Measurements from ENCODE around the gene RAPGEF6.
"Not testable (repeated sequence)": the region's sequence is repeated elsewhere in the genome, so short reads cannot be mapped to it uniquely, and the experiment has no call there.

RAPGEF6 gene

DNA sequence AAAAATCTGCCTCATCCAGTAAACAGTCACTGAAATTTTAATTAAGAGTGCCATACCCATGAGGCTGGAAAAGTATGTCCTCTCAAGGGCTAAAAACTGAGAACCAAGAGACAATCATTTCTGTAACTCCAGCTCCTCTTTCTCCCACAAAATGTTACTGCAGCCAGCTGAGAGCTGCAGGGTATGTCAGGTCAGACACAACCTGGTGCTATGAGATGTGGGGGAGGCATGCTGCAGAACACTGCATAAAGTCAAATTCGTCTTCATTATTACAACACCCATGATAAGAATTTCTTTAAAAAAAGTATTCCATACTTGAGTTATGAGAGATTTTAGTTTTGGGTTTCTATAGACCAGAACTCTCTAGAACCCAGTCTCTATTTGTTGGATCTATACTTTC, 209.0 kb downstream of the RAPGEF6 start:
- DNase-seq (ENCODE audit: low spot score) = no peak

DNA sequence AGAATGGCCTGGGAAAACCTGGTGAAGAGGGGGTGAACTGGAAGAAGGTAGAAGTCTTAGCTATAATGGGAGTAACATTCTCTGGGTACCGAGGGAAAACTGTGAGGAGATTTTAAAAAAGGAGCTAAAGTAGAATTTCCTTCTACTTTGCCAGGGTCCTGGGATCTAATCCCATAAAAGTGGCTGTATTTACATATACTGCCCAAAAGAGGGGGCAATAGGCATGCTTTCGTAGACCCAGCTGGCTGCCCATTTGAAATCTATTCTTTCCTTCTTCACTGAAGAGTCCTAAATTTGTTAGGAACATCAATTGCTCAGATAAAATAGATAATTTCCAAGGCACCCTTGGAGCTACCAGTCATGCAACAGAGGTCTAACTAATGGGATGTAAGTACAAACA, 212.0 kb downstream of the RAPGEF6 start:
- DNase-seq (ENCODE audit: low spot score) = peak; percentile 27

DNA sequence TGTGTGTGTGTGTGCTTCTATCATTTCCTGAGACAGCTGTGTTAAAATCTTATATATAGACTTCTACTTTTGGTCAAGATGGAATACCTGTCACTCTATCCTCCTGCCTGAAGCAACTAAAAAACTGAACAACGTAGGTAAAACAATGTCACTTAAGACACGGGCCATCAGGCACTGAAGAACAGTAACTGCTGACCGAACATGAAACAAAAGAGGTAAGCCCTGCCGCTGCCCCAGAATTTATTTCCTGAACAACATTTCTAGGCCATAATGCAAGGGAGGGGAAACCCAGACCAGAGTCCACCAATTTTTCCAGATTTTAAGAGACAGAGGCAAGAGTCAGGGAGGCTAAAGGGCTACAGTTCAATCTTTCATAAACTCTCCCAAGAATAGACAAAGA, 215.2 kb downstream of the RAPGEF6 start:
- no peak for DNase-seq (ENCODE audit: low spot score)

DNA sequence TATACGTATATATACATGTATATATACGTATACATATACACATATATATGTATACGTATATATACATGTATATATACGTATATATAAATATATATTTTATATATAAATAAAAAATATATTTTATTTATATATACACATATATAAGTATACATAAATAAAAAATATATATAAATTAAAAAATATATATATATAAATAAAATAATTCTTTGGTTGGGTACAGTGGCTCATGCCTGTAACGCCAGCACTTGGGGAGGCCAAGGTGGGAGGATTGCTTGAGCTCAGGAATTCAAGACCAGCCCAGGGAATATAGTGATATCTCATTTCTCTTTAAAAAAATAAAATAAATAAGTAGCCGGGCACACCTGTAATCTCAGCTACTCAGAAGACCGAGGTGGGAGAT, 216.2 kb downstream of the RAPGEF6 start:
- DNase-seq (ENCODE audit: low spot score) = no peak

- DNase-seq (ENCODE audit: low spot score) = peak; percentile 74
Measured at GRCh38 chr5:131417240-131417869, 217.7 kb downstream of the RAPGEF6 start.

- DNase-seq (ENCODE audit: low spot score) = no peak
Measured at GRCh38 chr5:131416729-131417128, 218.3 kb downstream of the RAPGEF6 start.

- DNase-seq (ENCODE audit: low spot score) = no peak
Measured at GRCh38 chr5:131413605-131414559, 221.1 kb downstream of the RAPGEF6 start.

DNA sequence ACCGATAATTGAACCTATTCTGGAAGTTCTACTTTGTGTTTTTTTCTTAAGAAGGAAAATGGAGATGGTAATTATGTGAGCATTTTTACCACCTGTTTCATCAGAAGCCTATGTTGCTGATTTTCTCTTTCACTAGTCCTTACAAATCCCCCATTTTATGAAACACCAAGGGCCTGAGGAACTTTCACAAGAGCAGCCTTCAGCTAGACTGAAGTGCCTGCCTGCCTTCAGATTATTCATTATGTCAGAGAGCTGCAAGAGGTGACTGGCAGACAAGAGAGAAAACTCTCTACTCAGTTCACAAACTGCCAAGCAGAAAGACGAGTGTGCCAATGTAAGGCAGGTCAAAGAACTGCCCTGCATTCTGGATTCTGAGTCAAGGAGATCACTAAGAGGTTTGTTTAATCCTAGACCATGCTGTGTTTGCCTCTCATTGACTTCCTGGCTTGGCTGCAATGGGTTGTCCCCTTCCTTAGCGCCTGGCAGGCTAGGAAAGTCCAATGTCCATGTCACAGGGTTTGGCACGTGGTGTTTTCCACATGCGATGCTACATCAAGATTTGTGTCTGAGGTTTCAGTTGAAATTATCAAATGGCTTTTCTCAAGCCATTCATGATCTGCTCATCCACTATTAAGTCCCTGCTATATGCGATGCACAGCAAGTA, 227.9 kb downstream of the RAPGEF6 start:
- no peak for DNase-seq (ENCODE audit: low spot score)

- DNase-seq (ENCODE audit: low spot score) = no peak
Measured at GRCh38 chr5:131406076-131406475, 229.0 kb downstream of the RAPGEF6 start.

GRCh38 chr5:131405674-131406073, 229.4 kb downstream of the RAPGEF6 start:
- DNase-seq (ENCODE audit: low spot score) = no peak

- no peak for DNase-seq (ENCODE audit: low spot score)
Measured at GRCh38 chr5:131400585-131400984, 234.4 kb downstream of the RAPGEF6 start.

- not testable (repeated sequence) for DNase-seq (ENCODE audit: low spot score)
Measured at GRCh38 chr5:131399007-131399406, 236.0 kb downstream of the RAPGEF6 start.

DNA sequence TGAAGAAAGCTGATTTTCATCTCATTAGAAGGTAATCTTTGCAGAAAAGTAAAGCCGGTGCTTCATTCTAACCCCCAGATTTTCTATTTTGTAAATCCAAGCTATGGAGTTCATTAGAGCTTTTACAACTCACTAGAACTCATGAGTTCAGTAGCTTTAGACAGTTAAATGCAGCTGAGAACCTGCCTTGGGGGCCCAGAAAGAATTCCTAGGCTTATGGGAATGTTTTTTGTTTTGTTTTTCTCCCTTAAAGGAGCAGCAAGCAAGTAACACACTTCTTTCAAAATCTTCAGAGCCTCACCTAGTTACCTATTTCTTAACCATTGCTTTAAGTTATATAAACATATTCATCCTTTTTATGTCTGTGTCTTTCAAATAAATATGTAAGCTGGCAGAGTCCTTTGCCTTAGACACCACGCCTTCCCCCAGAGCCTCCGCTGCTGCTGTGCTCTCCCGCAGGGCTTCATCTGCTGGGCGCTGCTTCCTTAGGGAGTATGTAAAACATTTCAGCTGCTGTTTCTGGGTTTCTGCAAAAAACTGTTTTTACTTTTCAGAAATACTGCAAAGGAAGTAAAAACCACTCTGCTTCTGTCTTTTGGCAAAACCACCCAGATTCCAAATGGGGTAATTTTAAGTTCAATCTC, 238.3 kb downstream of the RAPGEF6 start:
- DNase-seq (ENCODE audit: low spot score) = no peak

DNA sequence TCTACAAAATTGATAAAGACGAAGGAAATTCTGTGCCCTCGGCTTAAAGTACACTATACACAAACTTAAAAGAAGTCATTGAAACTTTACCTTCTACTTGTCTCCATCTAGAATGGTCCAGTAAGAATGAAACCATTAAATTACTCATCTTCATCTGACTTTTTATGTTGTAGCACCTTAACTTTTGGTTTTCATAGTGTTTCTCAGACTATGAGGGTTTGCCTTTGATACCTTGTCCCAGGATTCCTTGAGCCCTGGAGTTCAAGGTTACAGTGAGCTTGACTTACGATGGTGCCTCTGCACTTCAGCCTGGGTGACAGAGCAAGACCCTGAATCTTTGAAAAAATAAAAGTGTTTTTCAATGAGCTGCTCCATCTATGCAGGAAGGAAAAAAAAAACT, 239.0 kb downstream of the RAPGEF6 start:
- DNase-seq (ENCODE audit: low spot score) = no peak

DNA sequence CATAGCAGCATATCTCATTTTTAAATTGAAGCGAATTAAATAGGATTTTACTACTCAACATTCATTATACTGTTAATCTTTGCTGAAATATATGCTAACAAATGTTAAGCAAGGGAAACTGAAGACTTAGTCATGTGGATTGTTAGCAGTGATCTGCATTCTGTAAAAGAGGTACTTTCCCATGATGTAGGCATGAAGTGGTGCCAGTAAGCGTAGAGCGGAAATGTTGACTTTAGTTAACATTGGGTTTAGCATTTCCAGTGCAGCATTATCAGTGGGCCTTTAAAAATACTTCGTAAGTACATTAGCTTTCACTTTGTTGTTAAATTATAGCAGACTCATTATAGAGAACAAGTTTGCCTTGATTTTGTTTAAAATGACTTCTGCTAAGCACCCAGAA, 240.9 kb downstream of the RAPGEF6 start:
- no peak for DNase-seq (ENCODE audit: low spot score)

- DNase-seq (ENCODE audit: low spot score) = no peak
Measured at GRCh38 chr5:131393498-131393968, 241.5 kb downstream of the RAPGEF6 start.

GRCh38 chr5:131392466-131393095, 242.4 kb downstream of the RAPGEF6 start:
- DNase-seq (ENCODE audit: low spot score) = no peak

DNA sequence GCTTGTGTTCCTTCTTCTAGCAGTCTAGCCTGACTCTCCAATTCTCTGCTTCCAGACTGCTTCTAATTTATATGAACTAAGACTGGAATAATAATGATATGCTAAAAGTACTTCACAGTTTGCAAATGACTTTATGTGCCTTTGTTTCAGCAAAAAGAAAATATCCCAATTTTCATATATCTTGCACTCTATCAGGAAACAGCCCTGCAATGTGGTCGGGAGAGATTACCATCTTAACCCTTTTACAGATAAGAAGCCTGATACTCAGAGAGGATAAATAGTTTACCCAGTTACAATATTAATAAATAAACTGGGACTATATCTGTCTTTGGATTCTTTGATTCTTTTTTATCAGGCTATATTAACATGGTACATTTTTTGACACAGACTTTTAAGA, 245.2 kb downstream of the RAPGEF6 start:
- DNase-seq (ENCODE audit: low spot score) = no peak

- no peak for DNase-seq (ENCODE audit: low spot score)
Measured at GRCh38 chr5:131389096-131389868, 245.7 kb downstream of the RAPGEF6 start.

- DNase-seq (ENCODE audit: low spot score) = no peak
Measured at GRCh38 chr5:131387255-131387654, 247.8 kb downstream of the RAPGEF6 start.

- no peak for DNase-seq (ENCODE audit: low spot score)
Measured at GRCh38 chr5:131386779-131387178, 248.2 kb downstream of the RAPGEF6 start.
